ENCODE data around the gene ATOSB. TPM values are rescaled to one million over a fixed set of nuclear protein-coding genes. Genes with fewer than 3 reads are reported as not detected.

The ATOSB gene
- polyA plus RNA-seq, 3 donors, result 18.5 to 96.8 (median 23.7) TPM

- H3K4me2 ChIP-seq (replicated peaks; ENCODE audit: extremely low read depth, low read length, poor library complexity, severe bottlenecking), result peak overlapping the region; percentile 89
These were observed 856 bp upstream of the ATOSB start for GRCh38 chr9:35116539-35116897.

More at GRCh38 chr9:35116539-35116897, 856 bp upstream of the ATOSB start:
- no peak for DNase-seq
- WGBS (ENCODE audit: insufficient coverage), result under 1% methylated on average over 12 of the region's 12 CpGs
- Histone ChIP-seq H3K36me3 (replicated peaks in 1 of 2; ENCODE audit: control insufficient read depth in 1 of 2, insufficient read depth in 2 of 2, low read length in 2 of 2) (no peaks in the 10 kb centered on the region), H3K27me3 (ENCODE audit: control insufficient read depth in 2 of 2, insufficient read depth in 2 of 2, low read length in 2 of 2) (no peaks in the 10 kb centered on the region), H3K4me1 (ENCODE audit: control insufficient read depth in 1 of 2, insufficient read depth in 2 of 2, low read length in 2 of 2) (peaks cover 39 to 49% of the 10 kb centered on the region in 2 donors), H3K9ac (ENCODE audit: insufficient read depth, low read length, poor library complexity, severe bottlenecking) (peak overlapping the region; percentile 89), H3K27ac (ENCODE audit: low read depth in 1 of 2, low read length in 2 of 2) (peak overlapping the region; percentile 95 to 98), H3K9me3 (replicated peaks in 1 of 2; ENCODE audit: control insufficient read depth in 1 of 2, insufficient read depth in 1 of 2, low read length in 2 of 2) (no peaks in the 10 kb centered on the region), H4K20me1 (ENCODE audit: insufficient read depth, low read length) (peaks cover 25% of the 10 kb centered on the region), H2AFZ (ENCODE audit: insufficient read depth, low read depth, low read length, poor library complexity, severe bottlenecking) (peak overlapping the region; percentile 81), H3K4me3 (replicated peaks in 1 of 3; ENCODE audit: low read depth in 2 of 3, low read length in 3 of 3) (peak overlapping the region; percentile 52 to 91 (median 72)), H3K79me2 (ENCODE audit: insufficient read depth, low read length) (peaks cover 38% of the 10 kb centered on the region)
- H3K27ac Mint-ChIP-seq, result peak overlapping the region; percentile 99 to 100 (median 99)
- peaks cover 0 to 7% (median 3%) of the 10 kb centered on the region in 3 donors for H3K27me3 Mint-ChIP-seq (ENCODE audit: low read depth in 3 of 3)
- intact Hi-C loops (cut with micrococcal nuclease), result loop anchor here (5.0 to 10.0 kb wide), 6 partner anchors 46 to 452 kb away; partner anchors contain the start of genes CCL27 (in 1 of the 2) and UNC13B (in 1 of the 2)
- peaks cover 46% of the 10 kb centered on the region for H3K4me1 Mint-ChIP-seq
- peaks cover 7 to 12% of the 10 kb centered on the region in 2 donors for H3K36me3 Mint-ChIP-seq
- H3K9me3 Mint-ChIP-seq, result peaks cover 0 to 3% (median 0%) of the 10 kb centered on the region in 7 donors
- TF ChIP-seq CTCF (IDR thresholded peaks at IDR 0.05), result no peak
- peak overlapping the region; percentile 97 to 99 for H3K4me3 Mint-ChIP-seq

All from CD14-positive monocyte (primary cell).